ENCODE measurements around the gene TMEM37. TPM values are rescaled to one million over a fixed set of nuclear protein-coding genes. Genes with fewer than 3 reads are reported as not detected.

TMEM37 gene
- total and polyA plus RNA-seq, 2 of the 13 experiments (the other 11 are each of a cell fraction or from before 2014, with no cell fraction given) = 37.7 to 115 TPM

DNA sequence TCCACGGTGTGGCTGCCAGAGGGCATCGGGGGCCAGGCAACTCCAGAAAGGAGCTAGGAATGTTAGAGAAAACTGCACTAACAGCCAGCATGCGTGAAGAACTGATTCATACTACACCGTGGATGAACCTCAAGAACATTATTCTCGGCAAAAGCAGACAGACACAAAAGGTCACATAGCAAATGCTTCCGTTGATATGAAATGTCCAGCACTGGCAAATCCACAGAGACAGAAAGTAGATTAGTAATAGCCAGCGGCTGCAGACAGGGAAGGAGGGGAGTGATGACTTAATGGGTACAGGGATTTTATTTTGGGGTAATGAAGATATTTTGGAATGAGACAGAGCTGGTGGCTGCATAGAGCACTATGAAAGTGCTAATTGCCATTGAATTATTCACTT lies 55.2 kb downstream of the TMEM37 start:
- ChIA-PET POLR2A (interaction anchor here (1.8 to 2.1 kb wide), 2 partner anchors 52 to 192 kb away, joined by 7 to 8 read pairs; partner anchors contain the start of gene TMEM177), CTCF (ENCODE audit: low intra/inter-chr PET ratio, low total read pairs) (no interaction called here)
- intact Hi-C loops (cut with micrococcal nuclease; ENCODE audit: unreplicated experiment) (no loop called here), in situ Hi-C loops (cut with HindIII; ENCODE audit: extremely low pct_ligation_motif_present, low pct_unique_long_range_greater_than_20kb) (no loop called here)
- Histone ChIP-seq H3K9ac (ENCODE audit: insufficient read depth, low read depth, low read length) (no peak overlapping the region), H3K27ac (ENCODE audit: extremely low read length, insufficient read depth, low read length) (no peak overlapping the region), H3K4me1 (ENCODE audit: insufficient read depth, low read length) (peaks cover 87% of the 10 kb centered on the region), H3K36me3 (replicated peaks in 1 of 2; ENCODE audit: control insufficient read depth in 1 of 2, insufficient read depth in 2 of 2, low read length in 2 of 2) (no peaks in the 10 kb centered on the region), H3K27me3 (ENCODE audit: control insufficient read depth in 1 of 2, insufficient read depth in 2 of 2, low read length in 2 of 2) (peaks cover 0 to 38% of the 10 kb centered on the region in 2 experiments; a peak in 3 of 5 replicates), H3K4me3 (replicated peaks in 1 of 3; ENCODE audit: insufficient read depth in 1 of 3, low read depth in 2 of 3, low read length in 3 of 3) (no peak overlapping the region), H3K9me3 (ENCODE audit: low read length) (no peaks in the 10 kb centered on the region), H3K4me2 (ENCODE audit: low read depth, low read length) (peak overlapping the region; percentile 69), H2AFZ (ENCODE audit: low read length) (no peak overlapping the region), H3K79me2 (ENCODE audit: insufficient read depth, low read length) (no peaks in the 10 kb centered on the region), H4K20me1 (ENCODE audit: insufficient read depth, low read length) (no peaks in the 10 kb centered on the region)
- ATAC-seq (no peak), DNase-seq (ENCODE audit: low spot score) (no peak), FAIRE-seq (peak; percentile 52)
- TF ChIP-seq ZNF607 (CRISPR knock-in tag; IDR thresholded peaks at IDR 0.05; ENCODE audit: borderline replicate concordance) (peak; percentile 47; the same call in 1 of the 2 replicates), NFAT5 (CRISPR knock-in tag; IDR thresholded peaks at IDR 0.05) (no peak), TEF (CRISPR knock-in tag; IDR thresholded peaks at IDR 0.05) (0 out of 2 replicates have a peak, but pooled peaks have one; percentile 13), ZNF7 (CRISPR knock-in tag; IDR thresholded peaks at IDR 0.05) (peak; percentile 96)
- TF ChIP-seq, protein P1, sequence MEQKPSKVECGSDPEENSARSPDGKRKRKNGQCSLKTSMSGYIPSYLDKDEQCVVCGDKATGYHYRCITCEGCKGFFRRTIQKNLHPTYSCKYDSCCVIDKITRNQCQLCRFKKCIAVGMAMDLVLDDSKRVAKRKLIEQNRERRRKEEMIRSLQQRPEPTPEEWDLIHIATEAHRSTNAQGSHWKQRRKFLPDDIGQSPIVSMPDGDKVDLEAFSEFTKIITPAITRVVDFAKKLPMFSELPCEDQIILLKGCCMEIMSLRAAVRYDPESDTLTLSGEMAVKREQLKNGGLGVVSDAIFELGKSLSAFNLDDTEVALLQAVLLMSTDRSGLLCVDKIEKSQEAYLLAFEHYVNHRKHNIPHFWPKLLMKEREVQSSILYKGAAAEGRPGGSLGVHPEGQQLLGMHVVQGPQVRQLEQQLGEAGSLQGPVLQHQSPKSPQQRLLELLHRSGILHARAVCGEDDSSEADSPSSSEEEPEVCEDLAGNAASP (CRISPR knock-in tag; IDR thresholded peaks at IDR 0.05; ENCODE audit: borderline replicate concordance) = no peak
- 35% methylated on average over 6 of the region's 7 CpGs for WGBS (ENCODE audit: low lambda C conversion rate)
- BruUV-seq (replicated peaks) = no TSS peak

All from HepG2 (cell line).